GM12878 (cell line): ENCODE measurements around the gene APLN. TPM values are rescaled to one million over a fixed set of nuclear protein-coding genes. Genes with fewer than 3 reads are reported as not detected.

Experiments
- ATAC-seq: fragments of 200-7000 bp; cut with Tn5 transposase; 3 replicates; pipeline ENCODE4 v1.9.1; 2020; ENCODE audit warnings: mild to moderate bottlenecking, moderate library complexity
- BruUV-seq: library from RNA; stranded (reverse); fragments of 400-500 nt; replicated peaks from 2 replicates; lab custom pipeline; 2021; lab: Mats Ljungman, UMichigan
- CTCF ChIA-PET: fragments of 300-600 bp; sonication (Branson Sonifier 250); formaldehyde crosslinking; extraction: SDS; loops from one replicate; lab custom pipeline; 2021; ENCODE audit warnings: inconsistent platforms; lab: Yijun Ruan, JAX
- POLR2A ChIA-PET: fragments of 350-600 bp; formaldehyde crosslinking; extraction: SDS; loops from one replicate; lab custom pipeline; 2021; ENCODE audit warnings: inconsistent platforms; lab: Charles Lee
- RAD21 ChIA-PET: fragments of 300-600 bp; sonication (Branson Sonifier 250); formaldehyde crosslinking; loops from one replicate; lab custom pipeline; 2023; ENCODE audit warnings: antibody characterized with exemption; ENCODE audit not compliant: unreplicated experiment; lab: Charles Lee
- SMC1A ChIA-PET: fragments of 300-600 bp; sonication (Branson Sonifier 250); formaldehyde crosslinking; loops from one replicate; lab custom pipeline; 2023; ENCODE audit not compliant: unreplicated experiment, uncharacterized antibody; lab: Charles Lee
- DNase-seq: peaks from one replicate; pipeline ENCODE4 v3.0.0-alpha.2; 2011; ENCODE audit warnings: low read depth, low spot score
- FAIRE-seq: peaks from 3 replicates; lab custom pipeline; 2011; peaks lifted over from hg19 to GRCh38; lab: Jason Lieb, UNC
- H2AFZ ChIP-seq: 2 replicates; pipeline ENCODE4 v1.6.0; 2011; ENCODE audit warnings: low read depth, low read length, control low read depth; ENCODE audit not compliant: control insufficient read depth
- H3K27ac ChIP-seq: 2 replicates; pipeline ENCODE4 v1.5.1; 2011; ENCODE audit warnings: control low read depth; ENCODE audit not compliant: control insufficient read depth, insufficient read depth
- H3K27me3 ChIP-seq, 2 experiments: replicated peaks in 1 of 2; 2 replicates each; pipeline versions ENCODE4 v1.6.0 to v1.6.1; 2011; ENCODE audit warnings: low read length in 1 of 2; ENCODE audit not compliant: control insufficient read depth in 2 of 2, insufficient read depth in 2 of 2
- H3K36me3 ChIP-seq, 2 experiments: 2 replicates each; pipeline ENCODE4 v1.5.1; 2011; ENCODE audit warnings: low read length in 1 of 2; ENCODE audit not compliant: control insufficient read depth in 2 of 2, insufficient read depth in 2 of 2
- H3K4me1 ChIP-seq: 2 replicates; pipeline ENCODE4 v1.6.1; 2011; ENCODE audit warnings: mild to moderate bottlenecking, low read length, moderate library complexity, mixed read lengths; ENCODE audit not compliant: control insufficient read depth, insufficient read depth
- H3K4me2 ChIP-seq: 2 replicates; pipeline ENCODE4 v1.6.0; 2011; ENCODE audit warnings: control low read depth; ENCODE audit not compliant: control insufficient read depth, insufficient read depth
- H3K4me3 ChIP-seq: fragments of 200-600 bp; sonication (generic); 2 replicates; pipeline ENCODE4 v1.5.1; 2016
- H3K79me2 ChIP-seq: 2 replicates; pipeline ENCODE4 v1.6.0; 2011; ENCODE audit warnings: low read length; ENCODE audit not compliant: control insufficient read depth, insufficient read depth
- H3K9ac ChIP-seq: 2 replicates; pipeline ENCODE4 v1.8.0; 2011; ENCODE audit warnings: low read length, control low read depth, mixed read lengths; ENCODE audit not compliant: control insufficient read depth, insufficient read depth
- H3K9me3 ChIP-seq: replicated peaks from 3 replicates; pipeline ENCODE4 v1.5.1; 2011; ENCODE audit warnings: mild to moderate bottlenecking, low read length; ENCODE audit not compliant: control insufficient read depth, insufficient read depth
- H4K20me1 ChIP-seq: 2 replicates; pipeline ENCODE4 v1.6.0; 2011; ENCODE audit not compliant: control insufficient read depth, insufficient read depth
- BACH1 ChIP-seq: fragments of 450-650 bp; IDR thresholded peaks from 2 replicates; pipeline ENCODE4 v1.6.1; 2017; ENCODE audit warnings: mild to moderate bottlenecking, borderline replicate concordance
- IKZF2 ChIP-seq, 2 experiments: fragments of 450-650 bp; IDR thresholded peaks; 2 replicates each; pipeline ENCODE4 v1.6.1; 2017; ENCODE audit warnings: mild to moderate bottlenecking in 2 of 2, moderate library complexity in 2 of 2
- JUND ChIP-seq: IDR thresholded peaks from 2 replicates; pipeline ENCODE4 v1.6.1; 2012; ENCODE audit warnings: low read depth, mild to moderate bottlenecking, low read length, improper control_type of control experiment, moderate library complexity
- KDM1A ChIP-seq: fragments of 200-600 bp; sonication (generic); IDR thresholded peaks from 2 replicates; pipeline ENCODE4 v1.6.1; 2016; ENCODE audit warnings: borderline replicate concordance
- NFXL1 ChIP-seq: fragments of 450-650 bp; IDR thresholded peaks from 2 replicates; pipeline ENCODE4 v1.6.1; 2017; ENCODE audit warnings: antibody characterized with exemption, mild to moderate bottlenecking, borderline replicate concordance
- NR2C1 ChIP-seq: fragments of 450-650 bp; IDR thresholded peaks from 2 replicates; pipeline ENCODE4 v1.6.1; 2017; ENCODE audit warnings: antibody characterized with exemption, mild to moderate bottlenecking, moderate library complexity
- POU2F2 ChIP-seq: IDR thresholded peaks from 3 replicates; pipeline ENCODE4 v1.6.1; 2011; ENCODE audit warnings: low read depth, mild to moderate bottlenecking, low read length, borderline replicate concordance
- SMAD1 ChIP-seq: fragments of 450-650 bp; IDR thresholded peaks from 2 replicates; pipeline ENCODE4 v1.6.1; 2018; ENCODE audit warnings: mild to moderate bottlenecking, low read depth; ENCODE audit not compliant: partially characterized antibody
- SREBF1 ChIP-seq: IDR thresholded peaks from 2 replicates; pipeline ENCODE4 v1.6.1; 2012; ENCODE audit warnings: mild to moderate bottlenecking, low read length
- SREBF2 ChIP-seq: IDR thresholded peaks from 2 replicates; pipeline ENCODE4 v1.6.1; 2012; ENCODE audit warnings: mild to moderate bottlenecking, low read length
- SUPT20H ChIP-seq: IDR thresholded peaks from 2 replicates; pipeline ENCODE4 v1.6.1; 2011; ENCODE audit warnings: low read depth, mild to moderate bottlenecking, low read length, moderate library complexity, borderline replicate concordance; ENCODE audit not compliant: control insufficient read depth
- TARDBP ChIP-seq: IDR thresholded peaks from 2 replicates; pipeline ENCODE4 v1.6.1; 2016; ENCODE audit warnings: borderline replicate concordance
- YBX1 ChIP-seq: fragments of 450-650 bp; IDR thresholded peaks from 2 replicates; pipeline ENCODE4 v1.6.1; 2016; ENCODE audit warnings: antibody characterized with exemption
- YY1 ChIP-seq: IDR thresholded peaks from 2 replicates; pipeline ENCODE4 v1.6.1; 2011; ENCODE audit warnings: low read depth, mild to moderate bottlenecking, low read length
- ZSCAN29 ChIP-seq: fragments of 450-650 bp; IDR thresholded peaks from 2 replicates; pipeline ENCODE4 v1.6.1; 2017; ENCODE audit warnings: mild to moderate bottlenecking, moderate library complexity
- WGBS: methylation state at CpG from one replicate; pipeline ENCODE4 v1.1.6; 2016; ENCODE audit warnings: low lambda C conversion rate; ENCODE audit not compliant: insufficient replicate concordance, insufficient coverage; ENCODE audit errors: missing lambda C conversion rate; 5-methylcytosine and 5-hydroxymethylcytosine counted together
- in situ Hi-C: fragments of 300-500 bp; cut with MboI; formaldehyde crosslinking; loops from 9 replicates; pipeline ENCODE4 v1.14.3; 2018; ENCODE audit warnings: mixed read lengths
- intact Hi-C: fragments of 100-400 bp; cut with micrococcal nuclease; formaldehyde crosslinking; loops from one replicate; pipeline ENCODE4 v1.14.2; 2022; ENCODE audit not compliant: unreplicated experiment
- polyA plus RNA-seq, 11 experiments: library from polyadenylated mRNA; depleted of rRNA in 4 of 11; unstranded in 6 of 11; stranded (reverse) in 5 of 11; fragments of >200 nt; fragmentation: Nextera tagmentation in 4 of 11; fragmentation: Illumina TruSeq in 1 of 11; extraction: Ambion mirVana in 4 of 11; extraction: Trizol in 1 of 11; gene quantifications; 1 replicate in 1 of 11; 2 replicates in 10 of 11; pipeline versions ENCODE4 v1.2.1 to v1.2.3, GENCODE V29; 2011 to 2016; ENCODE audit warnings: inconsistent platforms in 2 of 11, missing spikeins in 2 of 11, low read depth in 1 of 11
- total RNA-seq, 4 experiments: library from RNA; depleted of rRNA in 3 of 4; stranded (reverse); fragments of >200 nt in 3 of 4; fragmentation: Illumina TruSeq in 1 of 4; extraction: Trizol in 1 of 4; gene quantifications; 2 replicates each; pipeline versions ENCODE4 v1.2.1 to v1.2.3, GENCODE V29; 2013 to 2021
- TF ChIP-seq, protein P1 (sequence below), 3 experiments: IDR thresholded peaks in 2 of 3; conservative IDR thresholded peaks in 1 of 3; 2 replicates each; pipeline ENCODE4 v1.5.1; 2011; ENCODE audit warnings: low read depth in 3 of 3, low read length in 3 of 3, mild to moderate bottlenecking in 3 of 3, control low read depth in 2 of 3, moderate library complexity in 2 of 3, inconsistent platforms in 1 of 3, mixed read lengths in 1 of 3; ENCODE audit not compliant: control insufficient read depth in 2 of 3, insufficient read depth in 1 of 3; ENCODE audit errors: extremely low read depth in 1 of 3
- TF ChIP-seq, protein P2 (sequence below): IDR thresholded peaks from 2 replicates; pipeline ENCODE4 v1.6.1; 2012; ENCODE audit warnings: low read depth, low read length, improper control_type of control experiment

APLN gene
- total and polyA plus RNA-seq, 10 of the 15 experiments (the other 5 are each of a cell fraction or from before 2014, with no cell fraction given), result 0.31 TPM; not detected in 9

- in situ Hi-C loops, result no loop called here
- Histone ChIP-seq H3K27ac (no peak overlapping the region), H3K4me3 (no peak overlapping the region), H2AFZ (no peak overlapping the region), H3K4me2 (no peak overlapping the region), H4K20me1 (no peaks in the 10 kb centered on the region), H3K4me1 (no peaks in the 10 kb centered on the region), H3K36me3 (no peaks in the 10 kb centered on the region), H3K9ac (no peak overlapping the region), H3K9me3 (0 out of 3 replicates have a peak, but pooled peaks cover 2% of the 10 kb centered on the region), H3K79me2 (no peaks in the 10 kb centered on the region), H3K27me3 (no peaks in the 10 kb centered on the region)
- no peak for ATAC-seq
- DNase-seq, result no peak
- ChIA-PET CTCF (no interaction called here), SMC1A (no interaction called here), POLR2A (no interaction called here), RAD21 (no interaction called here)
- BruUV-seq, result no TSS peak
- TF ChIP-seq KDM1A, result no peak
- no peak for TF ChIP-seq NR2C1
- no peak for TF ChIP-seq IKZF2 (IDR thresholded peaks at IDR 0.05)
- TF ChIP-seq, protein P1, sequence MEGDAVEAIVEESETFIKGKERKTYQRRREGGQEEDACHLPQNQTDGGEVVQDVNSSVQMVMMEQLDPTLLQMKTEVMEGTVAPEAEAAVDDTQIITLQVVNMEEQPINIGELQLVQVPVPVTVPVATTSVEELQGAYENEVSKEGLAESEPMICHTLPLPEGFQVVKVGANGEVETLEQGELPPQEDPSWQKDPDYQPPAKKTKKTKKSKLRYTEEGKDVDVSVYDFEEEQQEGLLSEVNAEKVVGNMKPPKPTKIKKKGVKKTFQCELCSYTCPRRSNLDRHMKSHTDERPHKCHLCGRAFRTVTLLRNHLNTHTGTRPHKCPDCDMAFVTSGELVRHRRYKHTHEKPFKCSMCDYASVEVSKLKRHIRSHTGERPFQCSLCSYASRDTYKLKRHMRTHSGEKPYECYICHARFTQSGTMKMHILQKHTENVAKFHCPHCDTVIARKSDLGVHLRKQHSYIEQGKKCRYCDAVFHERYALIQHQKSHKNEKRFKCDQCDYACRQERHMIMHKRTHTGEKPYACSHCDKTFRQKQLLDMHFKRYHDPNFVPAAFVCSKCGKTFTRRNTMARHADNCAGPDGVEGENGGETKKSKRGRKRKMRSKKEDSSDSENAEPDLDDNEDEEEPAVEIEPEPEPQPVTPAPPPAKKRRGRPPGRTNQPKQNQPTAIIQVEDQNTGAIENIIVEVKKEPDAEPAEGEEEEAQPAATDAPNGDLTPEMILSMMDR (IDR thresholded peaks at IDR 0.05 in 2 of 3, conservative IDR thresholded peaks at IDR 0.05 in 1 of 3; ENCODE audit: control insufficient read depth in 2 of 3, extremely low read depth in 1 of 3, insufficient read depth in 1 of 3, low read depth in 3 of 3, low read length in 3 of 3), result no peak
- TF ChIP-seq NFXL1, result no peak
- TF ChIP-seq JUND, result no peak
- TF ChIP-seq SREBF2, result no peak
- TF ChIP-seq SMAD1, result no peak
- no peak for TF ChIP-seq YBX1
- TF ChIP-seq, protein P2, sequence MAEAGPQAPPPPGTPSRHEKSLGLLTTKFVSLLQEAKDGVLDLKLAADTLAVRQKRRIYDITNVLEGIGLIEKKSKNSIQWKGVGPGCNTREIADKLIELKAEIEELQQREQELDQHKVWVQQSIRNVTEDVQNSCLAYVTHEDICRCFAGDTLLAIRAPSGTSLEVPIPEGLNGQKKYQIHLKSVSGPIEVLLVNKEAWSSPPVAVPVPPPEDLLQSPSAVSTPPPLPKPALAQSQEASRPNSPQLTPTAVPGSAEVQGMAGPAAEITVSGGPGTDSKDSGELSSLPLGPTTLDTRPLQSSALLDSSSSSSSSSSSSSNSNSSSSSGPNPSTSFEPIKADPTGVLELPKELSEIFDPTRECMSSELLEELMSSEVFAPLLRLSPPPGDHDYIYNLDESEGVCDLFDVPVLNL, result no peak
- no peak for TF ChIP-seq SREBF1
- no peak for TF ChIP-seq POU2F2
- TF ChIP-seq BACH1, result no peak
- TF ChIP-seq TARDBP, result no peak
- no peak for TF ChIP-seq SUPT20H
- TF ChIP-seq YY1, result no peak
- no peak for TF ChIP-seq ZSCAN29
- intact Hi-C loops, result no loop called here
- FAIRE-seq, result no peak
- 0% methylated on average over 2 of the region's 2 CpGs for WGBS
Observed at GRCh38 chrX:129704491-129704890, 49.7 kb upstream of the APLN start.
